Thoracic aorta (tissue), 2 donors: ENCODE results near the gene NOS1. TPM values are rescaled to one million over a fixed set of nuclear protein-coding genes. Genes with fewer than 3 reads are reported as not detected.

ENCODE experiments used
- ATAC-seq: fragments of 150-250 bp; one replicate; pipeline ENCODE4 v1.8.0; 2017; ENCODE audit warnings: low read depth; ENCODE audit not compliant: insufficient number of reproducible peaks, low FRiP score
- DNase-seq: peaks from one replicate; pipeline ENCODE4 v3.0.0-alpha.2; 2020; ENCODE audit warnings: low spot score
- H3K27ac ChIP-seq, 2 donors: fragments of 200-600 bp; sonication (generic); 1 replicate in 1 of 2; 2 replicates in 1 of 2; pipeline ENCODE4 v1.5.1; 2016; ENCODE audit warnings: mild to moderate bottlenecking in 2 of 2, moderate library complexity in 2 of 2
- H3K27me3 ChIP-seq: fragments of 200-600 bp; sonication (generic); replicated peaks from 2 replicates; pipeline ENCODE4 v1.6.0; 2016; ENCODE audit warnings: mild to moderate bottlenecking; ENCODE audit not compliant: insufficient read depth
- H3K36me3 ChIP-seq: fragments of 200-600 bp; sonication (generic); one replicate; pipeline ENCODE4 v1.5.1; 2016
- H3K4me1 ChIP-seq, 2 donors: fragments of 200-600 bp; sonication (generic); 1 replicate in 1 of 2; 2 replicates in 1 of 2; pipeline versions ENCODE4 v1.5.1 to v1.6.0; 2016; ENCODE audit warnings: low read depth in 2 of 2, mild to moderate bottlenecking in 1 of 2; ENCODE audit not compliant: control insufficient read depth in 1 of 2
- H3K4me3 ChIP-seq: fragments of 200-600 bp; sonication (generic); 2 replicates; pipeline ENCODE4 v1.5.1; 2016; ENCODE audit warnings: mild to moderate bottlenecking
- H3K9me3 ChIP-seq: fragments of 200-600 bp; sonication (generic); 2 replicates; pipeline ENCODE4 v1.5.1; 2016
- CTCF ChIP-seq: fragments of 200-600 bp; sonication (generic); IDR thresholded peaks from one replicate; pipeline ENCODE4 v1.5.1; 2019; ENCODE audit warnings: antibody characterized with exemption
- total RNA-seq, 2 donors: library from RNA; depleted of rRNA; stranded (reverse); fragments of >200 nt; gene quantifications; one replicate each; pipeline versions ENCODE4 v1.1.0 to v1.2.3, GENCODE V29; 2016

The NOS1 gene
- total RNA-seq, 2 donors from 2014 or later: 0.07 to 0.14 TPM

DNA sequence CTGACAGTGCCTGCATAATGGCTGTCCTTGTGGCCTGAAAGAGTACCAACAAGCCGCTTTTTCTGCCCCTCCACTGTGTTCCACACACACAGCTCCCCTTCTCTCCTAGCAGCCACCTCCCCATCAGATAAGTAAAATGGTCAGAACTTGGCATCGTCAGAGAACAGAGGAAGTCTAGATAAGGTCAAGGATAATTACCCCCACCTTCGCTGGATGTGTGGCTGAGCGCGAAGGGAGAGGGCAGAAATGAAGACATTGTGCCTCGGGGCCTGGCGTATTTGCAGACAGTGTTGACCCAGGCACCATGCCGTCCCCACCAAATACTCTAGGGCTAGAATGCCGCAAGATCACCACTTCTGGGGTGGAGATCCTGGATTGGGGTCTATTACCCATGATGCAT lies 201.8 kb downstream of the NOS1 start:
- no peak for ATAC-seq
- H3K27me3 ChIP-seq: no peaks in the 10 kb centered on the region
- DNase-seq: no peak
- H3K4me1 ChIP-seq: no peaks in the 10 kb centered on the region
- no peak for TF ChIP-seq CTCF
- no peak overlapping the region for H3K27ac ChIP-seq
- H3K4me3 ChIP-seq: no peak overlapping the region
- no peaks in the 10 kb centered on the region for H3K9me3 ChIP-seq
- H3K36me3 ChIP-seq: peaks cover 78% of the 10 kb centered on the region

GRCh38 chr12:117158911-117159553 lies 202.4 kb downstream of the NOS1 start:
- no peak overlapping the region for H3K27ac ChIP-seq
- no peak overlapping the region for H3K4me3 ChIP-seq
- ATAC-seq (no peak), DNase-seq (no peak)
- H3K36me3 ChIP-seq: peaks cover 76% of the 10 kb centered on the region
- no peaks in the 10 kb centered on the region for H3K4me1 ChIP-seq
- no peak for TF ChIP-seq CTCF
- H3K9me3 ChIP-seq: no peaks in the 10 kb centered on the region
- H3K27me3 ChIP-seq: no peaks in the 10 kb centered on the region

Other genes with a start within 250 kb of the NOS1 start
- gene FBXO21, start 171.2 kb downstream of the NOS1 start, total RNA-seq: 10 to 100 TPM; 48.9 to 97.5 TPM